ENCODE results near the gene PAPSS2. TPM values are rescaled to one million over a fixed set of nuclear protein-coding genes. Genes with fewer than 3 reads are reported as not detected.

PAPSS2 gene
- total RNA-seq, 1 experiment from 2014 or later, result 22.1 TPM

DNA sequence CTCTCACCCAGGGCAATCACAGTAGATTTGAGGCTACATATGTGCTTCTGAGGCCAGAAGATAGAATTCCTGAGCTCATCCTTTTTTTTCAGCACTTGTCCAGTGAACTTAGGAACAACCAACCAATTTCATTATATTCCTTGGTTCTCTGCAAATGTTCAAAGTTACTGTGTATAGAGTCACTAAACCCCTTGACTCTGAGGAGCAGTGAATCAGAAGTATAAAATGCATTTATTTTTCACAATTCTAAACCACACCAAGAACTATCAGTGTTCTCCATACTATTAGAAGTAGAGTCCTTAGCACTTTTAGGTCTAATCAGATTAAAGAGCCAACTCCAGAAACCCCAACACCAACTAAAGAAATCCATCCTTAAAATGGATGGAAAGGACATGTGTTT lies 19.6 kb upstream of the PAPSS2 start (continued):
- no peak for TF ChIP-seq ZNF138 (CRISPR knock-in tag; conservative IDR thresholded peaks at IDR 0.05)
- TF ChIP-seq, protein P1, sequence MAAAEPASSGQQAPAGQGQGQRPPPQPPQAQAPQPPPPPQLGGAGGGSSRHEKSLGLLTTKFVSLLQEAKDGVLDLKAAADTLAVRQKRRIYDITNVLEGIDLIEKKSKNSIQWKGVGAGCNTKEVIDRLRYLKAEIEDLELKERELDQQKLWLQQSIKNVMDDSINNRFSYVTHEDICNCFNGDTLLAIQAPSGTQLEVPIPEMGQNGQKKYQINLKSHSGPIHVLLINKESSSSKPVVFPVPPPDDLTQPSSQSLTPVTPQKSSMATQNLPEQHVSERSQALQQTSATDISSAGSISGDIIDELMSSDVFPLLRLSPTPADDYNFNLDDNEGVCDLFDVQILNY (CRISPR knock-in tag; IDR thresholded peaks at IDR 0.05), result no peak
- TF ChIP-seq ZNF512 (CRISPR knock-in tag; IDR thresholded peaks at IDR 0.05; ENCODE audit: borderline replicate concordance), result no peak
- TF ChIP-seq SOX15 (CRISPR knock-in tag; IDR thresholded peaks at IDR 0.05), result no peak

GRCh38 chr10:87642486-87642885 lies 17.2 kb upstream of the PAPSS2 start:
- H3K4me1 Mint-ChIP-seq, result peaks cover 11% of the 10 kb centered on the region
- H3K27ac Mint-ChIP-seq, result no peak overlapping the region
- peaks cover 24% of the 10 kb centered on the region for H3K9me3 Mint-ChIP-seq
- TF ChIP-seq HMGA2 (CRISPR knock-in tag; IDR thresholded peaks at IDR 0.05), result no peak
- TF ChIP-seq, protein P2, sequence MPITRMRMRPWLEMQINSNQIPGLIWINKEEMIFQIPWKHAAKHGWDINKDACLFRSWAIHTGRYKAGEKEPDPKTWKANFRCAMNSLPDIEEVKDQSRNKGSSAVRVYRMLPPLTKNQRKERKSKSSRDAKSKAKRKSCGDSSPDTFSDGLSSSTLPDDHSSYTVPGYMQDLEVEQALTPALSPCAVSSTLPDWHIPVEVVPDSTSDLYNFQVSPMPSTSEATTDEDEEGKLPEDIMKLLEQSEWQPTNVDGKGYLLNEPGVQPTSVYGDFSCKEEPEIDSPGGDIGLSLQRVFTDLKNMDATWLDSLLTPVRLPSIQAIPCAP (CRISPR knock-in tag; IDR thresholded peaks at IDR 0.05), result no peak
- TF ChIP-seq SMAD4 (CRISPR knock-in tag; IDR thresholded peaks at IDR 0.05), result no peak
- no peak for TF ChIP-seq ZNF671 (CRISPR knock-in tag; IDR thresholded peaks at IDR 0.05)
- no peak for TF ChIP-seq SOX15 (CRISPR knock-in tag; IDR thresholded peaks at IDR 0.05)
- no peak for DNase-seq (ENCODE audit: low spot score)
- no peak for ATAC-seq
- peaks cover 2% of the 10 kb centered on the region; the same call in 1 of the 2 replicates for H3K27me3 Mint-ChIP-seq (ENCODE audit: low read depth)
- H3K4me3 Mint-ChIP-seq, result no peak overlapping the region
- no peaks in the 10 kb centered on the region; the same call in 1 of the 2 replicates for H3K36me3 Mint-ChIP-seq
- ChIA-PET POLR2A (no interaction called here), CTCF (no interaction called here)

DNA sequence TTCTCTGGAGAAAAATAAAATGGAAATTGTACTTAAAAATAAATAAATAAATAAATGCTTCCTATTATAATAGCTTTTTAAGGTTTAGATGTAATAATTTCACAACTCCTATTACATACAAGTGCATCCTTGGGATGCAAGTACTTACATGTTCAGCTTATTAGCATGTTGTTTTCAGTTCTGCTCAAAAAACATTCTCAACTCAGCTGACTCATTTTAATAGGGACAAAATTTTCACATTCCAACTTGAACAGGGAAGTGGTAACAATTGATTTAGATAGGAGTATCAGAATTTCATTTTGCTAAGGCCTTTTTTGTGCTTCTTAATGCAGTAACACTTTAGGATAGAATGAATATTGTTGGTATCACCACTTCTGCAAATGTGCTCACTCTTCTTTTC lies 16.7 kb upstream of the PAPSS2 start:
- Mint-ChIP-seq H3K36me3 (no peaks in the 10 kb centered on the region; the same call in 1 of the 2 replicates), H3K27me3 (ENCODE audit: low read depth) (peaks cover 2% of the 10 kb centered on the region; the same call in 1 of the 2 replicates), H3K9me3 (peaks cover 24% of the 10 kb centered on the region), H3K4me1 (peaks cover 11% of the 10 kb centered on the region), H3K4me3 (no peak overlapping the region), H3K27ac (no peak overlapping the region)
- ChIA-PET POLR2A (no interaction called here), CTCF (no interaction called here)
- DNase-seq (ENCODE audit: low spot score), result no peak
- no peak for ATAC-seq
- TF ChIP-seq, protein P3, sequence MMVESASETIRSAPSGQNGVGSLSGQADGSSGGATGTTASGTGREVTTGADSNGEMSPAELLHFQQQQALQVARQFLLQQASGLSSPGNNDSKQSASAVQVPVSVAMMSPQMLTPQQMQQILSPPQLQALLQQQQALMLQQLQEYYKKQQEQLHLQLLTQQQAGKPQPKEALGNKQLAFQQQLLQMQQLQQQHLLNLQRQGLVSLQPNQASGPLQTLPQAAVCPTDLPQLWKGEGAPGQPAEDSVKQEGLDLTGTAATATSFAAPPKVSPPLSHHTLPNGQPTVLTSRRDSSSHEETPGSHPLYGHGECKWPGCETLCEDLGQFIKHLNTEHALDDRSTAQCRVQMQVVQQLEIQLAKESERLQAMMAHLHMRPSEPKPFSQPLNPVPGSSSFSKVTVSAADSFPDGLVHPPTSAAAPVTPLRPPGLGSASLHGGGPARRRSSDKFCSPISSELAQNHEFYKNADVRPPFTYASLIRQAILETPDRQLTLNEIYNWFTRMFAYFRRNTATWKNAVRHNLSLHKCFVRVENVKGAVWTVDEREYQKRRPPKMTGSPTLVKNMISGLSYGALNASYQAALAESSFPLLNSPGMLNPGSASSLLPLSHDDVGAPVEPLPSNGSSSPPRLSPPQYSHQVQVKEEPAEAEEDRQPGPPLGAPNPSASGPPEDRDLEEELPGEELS (CRISPR knock-in tag; IDR thresholded peaks at IDR 0.05), result no peak
- TF ChIP-seq, protein P2 (CRISPR knock-in tag; IDR thresholded peaks at IDR 0.05), result no peak
- no peak for TF ChIP-seq CREB1 (CRISPR knock-in tag; IDR thresholded peaks at IDR 0.05)
- TF ChIP-seq FOXP1 (CRISPR knock-in tag; IDR thresholded peaks at IDR 0.05; ENCODE audit: borderline replicate concordance), result no peak
- no peak for TF ChIP-seq PRDM15 (CRISPR knock-in tag; IDR thresholded peaks at IDR 0.05)
- TF ChIP-seq, protein P4, sequence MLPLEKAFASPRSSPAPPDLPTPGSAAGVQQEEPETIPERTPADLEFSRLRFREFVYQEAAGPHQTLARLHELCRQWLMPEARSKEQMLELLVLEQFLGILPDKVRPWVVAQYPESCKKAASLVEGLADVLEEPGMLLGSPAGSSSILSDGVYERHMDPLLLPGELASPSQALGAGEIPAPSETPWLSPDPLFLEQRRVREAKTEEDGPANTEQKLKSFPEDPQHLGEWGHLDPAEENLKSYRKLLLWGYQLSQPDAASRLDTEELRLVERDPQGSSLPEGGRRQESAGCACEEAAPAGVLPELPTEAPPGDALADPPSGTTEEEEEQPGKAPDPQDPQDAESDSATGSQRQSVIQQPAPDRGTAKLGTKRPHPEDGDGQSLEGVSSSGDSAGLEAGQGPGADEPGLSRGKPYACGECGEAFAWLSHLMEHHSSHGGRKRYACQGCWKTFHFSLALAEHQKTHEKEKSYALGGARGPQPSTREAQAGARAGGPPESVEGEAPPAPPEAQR (CRISPR knock-in tag; IDR thresholded peaks at IDR 0.05), result no peak
- no peak for TF ChIP-seq CDX4 (CRISPR knock-in tag; IDR thresholded peaks at IDR 0.05; ENCODE audit: borderline replicate concordance)
- no peak for TF ChIP-seq E2F1 (CRISPR knock-in tag; IDR thresholded peaks at IDR 0.05)
- TF ChIP-seq GRHL2 (CRISPR knock-in tag; IDR thresholded peaks at IDR 0.05; ENCODE audit: insufficient replicate concordance, severe bottlenecking), result no peak
- no peak for TF ChIP-seq NFE2L1 (CRISPR knock-in tag; IDR thresholded peaks at IDR 0.05)
- no peak for TF ChIP-seq ZNF396 (CRISPR knock-in tag; IDR thresholded peaks at IDR 0.05; ENCODE audit: borderline replicate concordance)

All from WTC11 (cell line).